HG03442 (cell line): ENCODE measurements around the gene MDN1.
A peak's percentile ranks its signal among the peaks of the same experiment; 100 is the strongest.
"Not testable (repeated sequence)": the region's sequence is repeated elsewhere in the genome, so short reads cannot be mapped to it uniquely, and the experiment has no call there.

Source experiments
- ATAC-seq: cut with Tn5 transposase; IDR thresholded peaks from one replicate; pipeline ENCODE4 v1.9.1; 2021; ENCODE audit warnings: mild to moderate bottlenecking, moderate library complexity; ENCODE audit not compliant: unreplicated experiment

Gene MDN1

DNA sequence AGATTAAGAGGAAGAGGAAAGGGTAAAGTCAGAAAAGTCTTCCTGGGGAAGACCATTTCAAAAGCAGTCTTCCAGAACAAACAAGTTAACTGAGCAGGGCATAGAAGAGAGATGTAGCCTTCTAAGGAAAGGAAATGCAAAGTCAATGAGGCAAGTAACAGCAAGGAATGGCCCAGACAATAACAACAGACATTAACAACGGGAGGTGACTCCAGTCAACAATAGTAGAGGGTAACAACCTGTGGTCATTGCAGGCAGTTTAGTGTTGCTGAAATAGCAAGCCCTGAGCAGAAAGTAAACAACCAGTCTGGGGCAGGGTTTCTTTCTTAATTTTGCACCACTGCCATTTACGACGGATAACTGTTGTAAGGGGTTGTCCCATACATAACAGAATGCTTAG, 2.1 kb downstream of the MDN1 start:
- no peak for ATAC-seq

GRCh38 chr6:89813422-89813821, 6.2 kb downstream of the MDN1 start:
- ATAC-seq: not testable (repeated sequence)

DNA sequence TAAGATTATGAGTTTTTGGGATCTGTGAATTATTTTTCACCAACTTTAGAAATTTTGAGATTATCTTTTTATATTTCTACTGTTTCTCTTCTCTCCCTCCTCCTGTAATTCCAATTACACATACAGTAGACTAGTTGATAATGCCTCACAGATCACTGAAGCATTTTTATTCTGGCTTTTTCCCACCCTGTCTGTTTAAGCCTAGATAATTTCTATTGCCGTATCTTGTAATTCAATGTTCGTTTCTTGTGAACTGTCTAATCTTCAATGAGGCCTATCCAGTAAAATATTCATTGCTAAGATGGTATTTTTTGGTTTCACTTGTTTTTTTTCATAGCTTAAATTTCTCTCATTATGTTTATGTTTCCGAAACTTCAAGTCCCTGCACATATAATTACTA, 12.0 kb downstream of the MDN1 start:
- no peak for ATAC-seq

GRCh38 chr6:89805814-89806371, 13.7 kb downstream of the MDN1 start:
- ATAC-seq: no peak

GRCh38 chr6:89803271-89803670, 16.3 kb downstream of the MDN1 start:
- ATAC-seq: no peak

DNA sequence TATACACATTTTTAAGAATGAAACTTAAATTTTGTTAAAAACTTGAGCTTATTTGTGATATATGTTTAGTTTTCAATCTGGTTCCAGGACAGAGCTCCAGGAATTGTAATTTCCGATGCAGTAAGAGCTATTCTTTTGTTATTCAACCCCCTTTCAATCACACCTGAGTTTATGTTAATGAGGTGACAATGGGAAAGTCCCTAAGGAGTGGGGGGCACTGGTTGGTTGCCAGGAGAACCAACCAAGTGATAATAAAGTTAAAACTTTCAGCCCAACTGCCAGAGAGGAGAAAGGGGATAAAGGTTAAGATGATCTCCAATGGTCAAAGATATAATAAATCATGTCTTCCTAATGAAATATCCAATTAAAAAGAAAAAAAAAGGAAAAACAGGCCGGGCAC, 19.8 kb downstream of the MDN1 start:
- no peak for ATAC-seq

DNA sequence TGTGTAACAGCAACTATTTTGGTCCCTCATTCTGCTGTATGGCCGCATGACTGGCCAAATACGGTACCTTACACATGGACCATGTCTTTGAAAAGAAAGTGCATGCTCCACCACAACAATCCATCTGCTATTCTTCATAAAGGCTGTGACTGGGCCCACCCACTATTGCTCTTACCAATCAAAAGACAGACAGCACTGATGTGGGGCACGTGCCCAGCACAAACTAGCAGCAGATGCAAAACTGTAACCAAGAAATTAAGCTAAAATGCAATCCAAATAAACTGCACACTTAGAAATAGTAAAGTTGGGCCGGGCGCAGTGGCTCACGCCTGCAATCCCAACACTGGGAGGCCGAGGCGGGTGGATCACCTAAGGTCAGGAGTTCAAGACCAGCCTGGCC, 20.5 kb downstream of the MDN1 start:
- ATAC-seq: no peak

DNA sequence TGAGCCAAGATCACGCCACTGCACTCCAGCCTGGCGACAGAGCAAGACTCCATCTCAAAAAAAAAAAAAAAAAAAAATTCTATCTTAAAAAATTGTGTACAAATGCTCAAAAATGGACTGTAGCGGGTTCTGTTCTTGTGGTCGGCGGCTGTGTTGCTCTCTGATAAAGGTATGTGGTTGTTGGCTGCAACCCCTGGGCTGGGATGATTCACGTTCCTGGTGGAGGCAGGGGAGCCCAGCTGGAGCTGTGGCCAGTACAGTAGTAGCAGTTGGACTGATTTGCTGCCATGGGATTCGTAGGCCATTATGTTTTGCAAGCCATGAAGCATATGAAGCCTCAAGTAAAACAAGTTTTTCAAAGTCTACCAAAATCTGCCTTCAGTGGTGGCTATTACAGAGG, 22.3 kb downstream of the MDN1 start:
- ATAC-seq: no peak

- no peak for ATAC-seq
Measured at GRCh38 chr6:89794324-89794723, 25.3 kb downstream of the MDN1 start.

DNA sequence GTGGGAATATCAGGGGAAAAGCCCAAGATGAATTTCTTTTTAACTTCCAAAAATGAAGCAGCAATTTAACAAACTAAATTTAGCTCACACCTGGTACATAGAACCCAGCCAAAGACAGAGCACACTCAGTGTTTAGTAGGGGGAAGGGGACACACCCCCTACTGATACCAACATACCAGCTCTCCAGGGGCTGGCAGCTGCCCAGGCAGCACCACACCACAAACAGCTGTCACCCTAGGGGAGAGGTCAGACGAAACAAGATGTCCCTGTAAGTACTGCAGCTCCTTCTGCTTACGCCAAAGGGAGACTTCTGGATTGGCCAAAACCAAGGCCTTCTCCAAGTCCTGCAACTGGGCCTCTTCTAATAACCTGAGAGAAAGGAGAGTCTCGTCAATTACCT, 26.0 kb downstream of the MDN1 start:
- ATAC-seq: no peak

- ATAC-seq: peak; percentile 72
Measured at GRCh38 chr6:89792881-89793280, 26.7 kb downstream of the MDN1 start.

GRCh38 chr6:89790403-89790802, 29.2 kb downstream of the MDN1 start:
- no peak for ATAC-seq

DNA sequence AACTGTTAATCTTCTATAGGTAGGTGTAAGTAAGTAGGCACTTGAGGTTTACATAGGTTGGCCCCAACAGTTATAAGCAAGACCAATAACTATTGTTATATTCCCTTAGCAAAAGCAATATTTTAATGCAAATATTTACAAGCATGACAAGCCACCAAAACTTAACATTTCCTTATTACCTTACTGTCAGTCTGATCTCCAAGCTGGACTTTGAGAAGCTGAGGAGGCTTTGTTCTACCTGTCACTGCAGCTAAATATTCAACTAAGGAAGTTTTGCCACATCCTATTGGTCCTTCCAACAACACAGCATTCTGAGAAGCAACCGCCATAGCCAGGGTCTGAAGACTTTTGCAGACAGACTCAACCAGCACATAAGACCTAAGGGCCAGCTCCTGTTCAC, 29.6 kb downstream of the MDN1 start:
- ATAC-seq: no peak

DNA sequence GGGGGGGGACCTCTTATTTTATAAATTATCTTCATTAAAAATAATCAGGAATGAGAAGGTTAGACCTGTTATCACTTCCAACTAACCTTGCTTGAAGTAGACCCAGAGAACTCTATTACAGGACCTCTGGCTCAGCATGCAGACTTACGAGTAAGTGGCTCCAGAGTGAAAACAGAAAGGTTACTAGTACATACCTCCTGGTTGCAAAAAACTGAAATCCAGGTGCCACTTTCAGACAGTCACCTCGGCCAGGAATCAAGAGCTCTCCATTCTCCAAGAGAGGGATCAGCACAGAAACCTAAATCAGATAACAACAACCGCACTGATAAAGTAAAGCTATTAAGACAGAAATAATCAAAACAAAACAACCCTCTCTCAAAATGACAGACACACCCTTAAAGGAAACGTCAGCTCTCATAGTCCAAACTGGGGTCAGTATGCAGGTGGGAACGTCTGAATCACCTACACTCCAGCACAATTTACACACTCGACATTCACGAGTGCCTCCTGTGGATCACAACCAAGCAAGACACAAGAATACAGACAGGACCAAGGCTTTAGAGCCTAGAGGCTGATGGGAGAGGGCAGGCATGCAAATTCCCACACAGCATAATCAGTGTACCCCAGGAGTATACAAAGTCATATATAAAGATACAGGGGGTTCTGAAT, 31.8 kb downstream of the MDN1 start:
- ATAC-seq: no peak

DNA sequence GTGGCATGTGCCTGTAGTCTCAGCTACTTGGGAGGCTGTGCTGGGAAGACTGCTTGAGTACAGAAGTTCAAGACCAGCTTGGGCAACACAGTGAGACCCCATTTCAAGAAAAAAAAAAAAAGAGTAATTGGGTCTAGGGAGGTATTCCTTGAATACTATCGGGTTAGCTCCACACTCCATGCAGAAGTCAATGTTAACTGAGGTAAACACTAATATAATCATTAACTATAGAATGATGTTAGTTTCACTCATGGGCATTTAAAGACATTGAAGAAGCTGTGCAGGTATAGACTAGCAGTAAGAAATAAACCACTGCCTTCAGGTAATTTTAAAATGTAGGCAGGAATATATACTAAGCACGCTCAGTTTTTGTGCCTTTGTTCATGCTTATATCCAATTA, 32.6 kb downstream of the MDN1 start:
- ATAC-seq: no peak

DNA sequence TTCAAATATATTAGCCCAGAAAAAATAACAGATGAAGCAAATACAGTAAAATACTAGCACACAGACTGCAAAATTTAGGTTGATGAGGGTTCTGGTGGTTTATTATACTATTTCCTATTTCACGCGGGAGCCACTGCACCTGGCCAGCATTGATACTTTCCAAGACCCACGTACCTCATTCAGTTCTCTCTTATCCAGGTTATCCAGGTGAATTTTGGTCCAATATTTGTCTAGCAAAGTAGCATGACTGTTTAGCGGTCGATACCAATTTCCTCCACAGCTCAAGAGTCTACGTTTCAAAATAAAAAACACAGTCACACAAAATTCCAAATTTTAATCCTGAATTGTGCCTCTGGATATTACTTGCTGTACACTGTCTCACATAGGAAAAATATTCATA, 34.8 kb downstream of the MDN1 start:
- ATAC-seq: no peak

- ATAC-seq: not testable (repeated sequence)
Measured at GRCh38 chr6:89783293-89783692, 36.3 kb downstream of the MDN1 start.

DNA sequence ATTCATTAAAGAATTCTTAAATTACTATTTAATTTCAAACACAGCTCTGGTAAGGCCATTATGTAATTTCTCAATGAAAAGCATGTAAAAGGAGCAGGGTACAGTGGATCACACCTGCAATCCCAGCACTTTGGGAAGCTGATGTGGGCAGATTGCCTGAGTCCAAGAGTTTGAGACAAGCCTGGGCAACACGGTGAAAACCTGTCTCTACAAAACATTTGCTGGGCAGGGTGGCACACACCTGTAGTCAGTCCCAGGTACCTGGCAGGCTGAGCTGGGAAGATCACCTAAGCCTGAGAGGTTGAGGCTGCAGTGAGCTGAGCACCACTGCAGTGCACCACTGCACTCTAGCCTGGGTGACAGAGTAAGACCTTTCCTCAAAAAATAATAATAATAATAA, 37.4 kb downstream of the MDN1 start:
- ATAC-seq: no peak

GRCh38 chr6:89781070-89782034, 38.2 kb downstream of the MDN1 start:
- ATAC-seq: no peak

- ATAC-seq: no peak
Measured at GRCh38 chr6:89777455-89777854, 42.1 kb downstream of the MDN1 start.

GRCh38 chr6:89776583-89777233, 42.9 kb downstream of the MDN1 start:
- no peak for ATAC-seq
